Measurements from ENCODE around the gene PCGF1.
A peak's percentile ranks its signal among the peaks of the same experiment; 100 is the strongest.

PCGF1 gene

GRCh38 chr2:74550231-74550630 lies 42.7 kb upstream of the PCGF1 start:
- no peak for FAIRE-seq
- DNase-seq (ENCODE audit: insufficient read length) = no peak
- TF ChIP-seq POLR2A (IDR thresholded peaks at IDR 0.05; ENCODE audit: low read depth, low read length) = no peak
- TF ChIP-seq TAF1 (IDR thresholded peaks at IDR 0.05; ENCODE audit: borderline replicate concordance, low read depth, low read length) = no peak
- no peak for TF ChIP-seq POLR2AphosphoS5 (IDR thresholded peaks at IDR 0.05; ENCODE audit: low read depth, low read length)

GRCh38 chr2:74548900-74549826 lies 41.7 kb upstream of the PCGF1 start:
- no peak for DNase-seq (ENCODE audit: insufficient read length)
- TF ChIP-seq POLR2A (IDR thresholded peaks at IDR 0.05; ENCODE audit: low read depth, low read length) (peak; percentile 58; the same call in 1 of the 2 replicates), TAF1 (IDR thresholded peaks at IDR 0.05; ENCODE audit: borderline replicate concordance, low read depth, low read length) (peak; percentile 31; the same call in 1 of the 2 replicates), POLR2AphosphoS5 (IDR thresholded peaks at IDR 0.05; ENCODE audit: low read depth, low read length) (no peak; the same call in 1 of the 2 replicates)
- peak; percentile 30 for FAIRE-seq

GRCh38 chr2:74548285-74548899 lies 40.9 kb upstream of the PCGF1 start:
- TF ChIP-seq POLR2AphosphoS5 (IDR thresholded peaks at IDR 0.05; ENCODE audit: low read depth, low read length) (no peak), POLR2A (IDR thresholded peaks at IDR 0.05; ENCODE audit: low read depth, low read length) (no peak), TAF1 (IDR thresholded peaks at IDR 0.05; ENCODE audit: borderline replicate concordance, low read depth, low read length) (no peak)
- DNase-seq (ENCODE audit: insufficient read length) = no peak
- no peak for FAIRE-seq

- DNase-seq (ENCODE audit: insufficient read length) (no peak), FAIRE-seq (no peak)
- TF ChIP-seq POLR2AphosphoS5 (IDR thresholded peaks at IDR 0.05; ENCODE audit: low read depth, low read length) (no peak), POLR2A (IDR thresholded peaks at IDR 0.05; ENCODE audit: low read depth, low read length) (no peak), TAF1 (IDR thresholded peaks at IDR 0.05; ENCODE audit: borderline replicate concordance, low read depth, low read length) (no peak)
These were observed 38.5 kb upstream of the PCGF1 start for GRCh38 chr2:74546004-74546403.

GRCh38 chr2:74544634-74545033 lies 37.1 kb upstream of the PCGF1 start:
- DNase-seq (ENCODE audit: insufficient read length) (no peak), FAIRE-seq (no peak)
- no peak for TF ChIP-seq POLR2A (IDR thresholded peaks at IDR 0.05; ENCODE audit: low read depth, low read length)
- no peak for TF ChIP-seq POLR2AphosphoS5 (IDR thresholded peaks at IDR 0.05; ENCODE audit: low read depth, low read length)
- TF ChIP-seq TAF1 (IDR thresholded peaks at IDR 0.05; ENCODE audit: borderline replicate concordance, low read depth, low read length) = no peak

- FAIRE-seq (no peak), DNase-seq (ENCODE audit: insufficient read length) (no peak)
- TF ChIP-seq POLR2A (IDR thresholded peaks at IDR 0.05; ENCODE audit: low read depth, low read length) (no peak), POLR2AphosphoS5 (IDR thresholded peaks at IDR 0.05; ENCODE audit: low read depth, low read length) (no peak), TAF1 (IDR thresholded peaks at IDR 0.05; ENCODE audit: borderline replicate concordance, low read depth, low read length) (no peak)
These were observed 35.5 kb upstream of the PCGF1 start for GRCh38 chr2:74542978-74543377.

GRCh38 chr2:74540291-74540690 lies 32.8 kb upstream of the PCGF1 start:
- TF ChIP-seq POLR2A (IDR thresholded peaks at IDR 0.05; ENCODE audit: low read depth, low read length) (no peak), POLR2AphosphoS5 (IDR thresholded peaks at IDR 0.05; ENCODE audit: low read depth, low read length) (0 out of 2 replicates have a peak, but pooled peaks have one; percentile 2), TAF1 (IDR thresholded peaks at IDR 0.05; ENCODE audit: borderline replicate concordance, low read depth, low read length) (no peak)
- DNase-seq (ENCODE audit: insufficient read length) (no peak), FAIRE-seq (no peak)

GRCh38 chr2:74538881-74539339 lies 31.4 kb upstream of the PCGF1 start:
- peak; percentile 9 for FAIRE-seq
- TF ChIP-seq TAF1 (IDR thresholded peaks at IDR 0.05; ENCODE audit: borderline replicate concordance, low read depth, low read length) = no peak
- TF ChIP-seq POLR2AphosphoS5 (IDR thresholded peaks at IDR 0.05; ENCODE audit: low read depth, low read length) = 0 out of 2 replicates have a peak, but pooled peaks have one; percentile 12

GRCh38 chr2:74537140-74537539 lies 29.6 kb upstream of the PCGF1 start:
- DNase-seq (ENCODE audit: insufficient read length) (no peak), FAIRE-seq (peak; percentile 27)
- no peak for TF ChIP-seq POLR2AphosphoS5 (IDR thresholded peaks at IDR 0.05; ENCODE audit: low read depth, low read length)
- no peak; the same call in 1 of the 2 replicates for TF ChIP-seq POLR2A (IDR thresholded peaks at IDR 0.05; ENCODE audit: low read depth, low read length)
- no peak for TF ChIP-seq TAF1 (IDR thresholded peaks at IDR 0.05; ENCODE audit: borderline replicate concordance, low read depth, low read length)

More at GRCh38 chr2:74538881-74539339, 31.4 kb upstream of the PCGF1 start:
- no peak for DNase-seq (ENCODE audit: insufficient read length)

GRCh38 chr2:74536166-74536950 lies 28.9 kb upstream of the PCGF1 start:
- TF ChIP-seq POLR2AphosphoS5 (IDR thresholded peaks at IDR 0.05; ENCODE audit: low read depth, low read length) (no peak), POLR2A (IDR thresholded peaks at IDR 0.05; ENCODE audit: low read depth, low read length) (no peak), TAF1 (IDR thresholded peaks at IDR 0.05; ENCODE audit: borderline replicate concordance, low read depth, low read length) (no peak)
- FAIRE-seq (no peak), DNase-seq (ENCODE audit: insufficient read length) (no peak)
